D721Med (cell line): ENCODE measurements around the gene SEC23IP.

Experiments
- DNase-seq: peaks from one replicate; pipeline ENCODE4 v3.0.0; 2011; ENCODE audit warnings: low spot score; ENCODE audit not compliant: insufficient read length
- FAIRE-seq: peaks from 2 replicates; lab custom pipeline; 2011; peaks lifted over from hg19 to GRCh38; lab: Jason Lieb, UNC
- TF ChIP-seq, protein P1 (sequence below): IDR thresholded peaks from 2 replicates; pipeline ENCODE4 v1.5.1; 2012; ENCODE audit warnings: mild to moderate bottlenecking, control low read depth; ENCODE audit not compliant: insufficient read depth; ENCODE audit errors: missing control alignments

Gene SEC23IP

GRCh38 chr10:119853574-119853973 lies 39.0 kb upstream of the SEC23IP start:
- TF ChIP-seq, protein P1, sequence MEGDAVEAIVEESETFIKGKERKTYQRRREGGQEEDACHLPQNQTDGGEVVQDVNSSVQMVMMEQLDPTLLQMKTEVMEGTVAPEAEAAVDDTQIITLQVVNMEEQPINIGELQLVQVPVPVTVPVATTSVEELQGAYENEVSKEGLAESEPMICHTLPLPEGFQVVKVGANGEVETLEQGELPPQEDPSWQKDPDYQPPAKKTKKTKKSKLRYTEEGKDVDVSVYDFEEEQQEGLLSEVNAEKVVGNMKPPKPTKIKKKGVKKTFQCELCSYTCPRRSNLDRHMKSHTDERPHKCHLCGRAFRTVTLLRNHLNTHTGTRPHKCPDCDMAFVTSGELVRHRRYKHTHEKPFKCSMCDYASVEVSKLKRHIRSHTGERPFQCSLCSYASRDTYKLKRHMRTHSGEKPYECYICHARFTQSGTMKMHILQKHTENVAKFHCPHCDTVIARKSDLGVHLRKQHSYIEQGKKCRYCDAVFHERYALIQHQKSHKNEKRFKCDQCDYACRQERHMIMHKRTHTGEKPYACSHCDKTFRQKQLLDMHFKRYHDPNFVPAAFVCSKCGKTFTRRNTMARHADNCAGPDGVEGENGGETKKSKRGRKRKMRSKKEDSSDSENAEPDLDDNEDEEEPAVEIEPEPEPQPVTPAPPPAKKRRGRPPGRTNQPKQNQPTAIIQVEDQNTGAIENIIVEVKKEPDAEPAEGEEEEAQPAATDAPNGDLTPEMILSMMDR: no peak
- FAIRE-seq (no peak), DNase-seq (no peak)

DNA sequence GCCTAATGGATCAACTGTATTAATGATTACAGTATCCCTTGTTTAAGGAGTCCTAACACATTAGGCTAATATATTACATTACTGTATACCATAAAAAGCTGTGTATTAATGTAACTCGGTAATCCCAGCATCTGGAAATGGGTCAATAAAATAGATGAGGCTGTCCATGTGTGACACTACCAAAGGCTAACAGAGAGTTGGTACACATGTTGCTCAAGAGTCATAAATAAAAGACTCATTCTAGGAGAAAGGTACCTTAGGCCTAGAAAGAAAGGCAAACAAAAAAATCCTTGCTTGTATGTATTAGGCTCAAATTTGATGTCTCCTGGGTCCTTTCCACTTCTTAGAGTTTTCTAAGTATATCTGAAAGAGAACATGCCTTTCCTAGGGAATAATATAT lies 34.5 kb upstream of the SEC23IP start:
- TF ChIP-seq, protein P1: no peak
- FAIRE-seq (no peak), DNase-seq (no peak)

- FAIRE-seq (no peak), DNase-seq (no peak)
- TF ChIP-seq, protein P1: peak; percentile 65
These were observed 32.9 kb upstream of the SEC23IP start for GRCh38 chr10:119859420-119860258.

- TF ChIP-seq, protein P1: no peak
- FAIRE-seq (no peak), DNase-seq (no peak)
These were observed 31.5 kb upstream of the SEC23IP start for GRCh38 chr10:119860866-119861607.

DNA sequence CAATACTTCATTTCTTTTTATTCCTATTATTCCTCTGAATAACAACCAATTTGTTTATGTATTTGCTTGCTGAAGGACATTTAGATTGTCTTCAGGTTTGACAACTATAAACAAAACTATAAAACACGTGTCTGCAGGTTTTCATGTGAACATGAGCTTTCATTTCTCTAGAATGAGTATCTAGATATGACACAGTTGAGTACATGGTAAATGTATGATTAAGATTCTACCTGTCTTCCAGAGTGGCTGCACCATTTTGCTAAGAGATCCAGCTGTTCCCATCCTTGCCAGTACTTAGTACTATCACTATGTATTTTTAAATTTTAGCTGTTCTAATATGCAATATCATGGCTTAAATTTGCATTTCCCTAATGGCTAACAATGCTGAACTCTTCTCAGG lies 30.0 kb upstream of the SEC23IP start:
- DNase-seq (no peak), FAIRE-seq (no peak)
- TF ChIP-seq, protein P1: no peak

- DNase-seq (no peak), FAIRE-seq (no peak)
- TF ChIP-seq, protein P1: no peak
These were observed 28.5 kb upstream of the SEC23IP start for GRCh38 chr10:119863951-119864565.
